Stimulated activated CD8-positive, alpha-beta memory T cell treated with anti-CD3 and anti-CD28 coated beads, Interleukin-7, amount 100 ng/mL, for 48 hours (primary cell): ENCODE results near the gene C14orf119.

Source experiments
- DNase-seq, 2 donors: peaks; one replicate each; pipeline ENCODE4 v3.0.0-alpha.2; 2020; ENCODE audit warnings: low read depth in 1 of 2; ENCODE audit errors: extremely low read depth in 1 of 2

The C14orf119 gene

DNA sequence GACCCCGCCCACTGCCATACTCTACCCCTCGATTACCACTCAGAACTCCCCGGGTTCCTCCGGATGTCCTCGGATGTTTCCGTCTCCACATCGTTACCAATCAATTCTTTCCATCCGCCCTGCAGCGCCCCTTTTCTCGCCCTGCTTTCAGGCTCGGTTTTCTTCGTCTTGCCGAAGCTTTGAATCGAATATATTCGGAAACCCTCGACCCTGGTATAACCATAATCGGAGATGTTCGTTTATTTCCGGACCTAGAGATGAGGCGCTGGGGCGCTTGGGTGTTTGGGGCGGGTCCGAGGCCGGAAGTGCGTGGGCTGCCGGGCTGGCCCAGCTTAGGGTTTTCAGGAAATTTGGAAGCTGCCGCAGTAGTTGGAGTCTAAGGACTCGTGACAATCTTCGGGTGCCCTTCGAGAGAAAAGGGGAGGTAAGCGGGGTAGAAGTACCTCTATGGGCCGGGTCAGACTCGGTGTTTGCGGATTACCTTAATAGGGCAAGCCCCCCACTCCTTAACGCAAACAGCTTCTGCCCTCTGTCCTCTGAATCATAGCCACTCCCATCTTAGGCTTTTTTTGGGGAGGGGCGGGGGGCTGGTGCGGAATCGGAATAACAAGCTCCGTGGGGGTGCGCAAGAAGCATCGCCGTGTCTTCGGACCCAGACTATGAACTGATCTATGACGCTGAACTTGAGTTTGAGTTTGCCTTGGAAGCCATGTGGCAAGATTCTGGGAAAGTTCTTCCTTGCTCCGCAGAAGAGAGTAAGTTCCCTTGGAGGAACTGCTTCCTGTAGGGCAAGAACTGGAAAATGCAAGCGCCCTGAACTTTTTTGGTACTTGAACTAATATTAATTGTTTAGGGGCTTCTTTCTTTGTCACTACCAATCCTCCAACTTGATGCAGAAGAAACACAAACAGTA lies at the start of gene C14orf119:
Gene C14orf119, plus strand, starts transcription at position 310 of the 913 bp plus-strand sequence. CDS start 2,154 bp downstream, outside the sequence.
- DNase-seq: peak in 1 of 2 donors; percentile 99

- DNase-seq: no peak
These were observed 48.2 kb upstream of the C14orf119 start for GRCh38 chr14:23047034-23047634.

DNA sequence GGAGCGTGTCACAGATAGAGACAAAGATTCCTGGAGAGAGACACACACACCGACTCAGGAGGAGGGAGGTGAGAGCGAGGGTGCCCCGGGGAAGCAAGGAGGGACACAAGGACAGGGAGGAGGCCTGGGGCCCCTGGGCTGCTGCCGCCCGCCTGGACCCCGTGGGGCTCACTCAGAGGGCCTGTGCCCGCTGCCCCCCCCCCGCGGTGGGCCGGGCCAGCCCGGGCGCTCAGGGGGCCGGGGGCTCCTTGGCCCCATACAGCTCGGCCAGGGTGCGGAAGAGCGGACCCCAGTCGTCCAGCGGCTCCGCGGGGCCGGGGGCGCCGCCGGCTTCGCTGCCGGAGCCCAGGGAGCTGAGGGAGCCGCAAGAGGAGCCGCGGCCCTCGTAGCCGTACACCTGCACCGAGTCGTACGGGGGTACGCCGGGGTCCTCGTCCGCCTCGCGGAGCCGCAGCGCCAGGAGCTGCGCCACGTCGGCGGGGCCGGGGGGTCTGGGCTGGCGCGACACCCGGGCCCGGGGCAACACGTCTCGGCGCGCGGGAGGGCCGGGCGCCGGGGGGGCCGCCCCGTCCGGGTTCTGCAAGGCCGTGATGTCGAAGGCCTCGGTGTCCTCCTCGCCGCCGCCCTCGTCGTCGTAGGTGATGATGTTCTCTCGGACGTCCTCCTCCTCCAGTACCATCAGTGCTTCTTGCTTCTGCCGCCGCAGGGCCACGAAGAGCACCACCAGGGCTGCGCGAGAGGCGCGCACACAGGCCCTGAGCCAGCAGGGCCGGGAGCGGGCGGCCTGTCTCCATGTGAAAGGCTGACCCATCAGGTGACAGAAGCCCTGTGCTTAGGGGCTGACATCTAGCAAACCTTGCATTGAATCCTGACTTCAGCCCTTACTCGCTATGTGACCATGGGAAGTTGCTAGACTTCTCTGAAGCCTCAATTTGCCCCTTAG lies 47.3 kb upstream of the C14orf119 start:
- no peak for DNase-seq

GRCh38 chr14:23049011-23049410 lies 46.3 kb upstream of the C14orf119 start:
- DNase-seq: no peak

- no peak for DNase-seq
These were observed 43.9 kb upstream of the C14orf119 start for GRCh38 chr14:23051141-23052057.

GRCh38 chr14:23052182-23052623 lies 43.1 kb upstream of the C14orf119 start:
- no peak for DNase-seq

- no peak for DNase-seq
These were observed 42.6 kb upstream of the C14orf119 start for GRCh38 chr14:23052671-23053070.

- no peak for DNase-seq
These were observed 41.9 kb upstream of the C14orf119 start for GRCh38 chr14:23053426-23053825.

- no peak for DNase-seq
These were observed 41.1 kb upstream of the C14orf119 start for GRCh38 chr14:23054000-23054811.

DNA sequence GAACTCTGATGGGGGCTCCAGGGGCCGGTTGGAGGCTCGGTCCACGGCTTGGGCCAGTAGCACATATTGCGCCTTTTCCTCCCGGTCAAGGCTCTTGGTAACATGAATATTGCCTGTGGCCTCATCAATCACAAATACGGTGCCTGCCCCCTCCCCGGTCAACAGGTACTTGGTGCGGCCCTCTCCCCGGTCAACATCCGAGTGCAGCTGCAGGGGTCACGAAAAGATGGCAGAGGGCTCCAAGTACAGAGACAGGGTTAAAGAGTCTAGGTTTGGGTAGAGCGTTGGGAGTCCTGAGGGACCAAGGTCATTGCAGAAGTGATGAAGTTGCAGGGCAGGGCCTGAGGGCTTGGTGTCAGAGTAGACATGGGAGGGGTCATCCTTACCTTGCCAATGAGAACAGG lies 40.2 kb upstream of the C14orf119 start:
- no peak for DNase-seq

GRCh38 chr14:23055621-23056144 lies 39.6 kb upstream of the C14orf119 start:
- no peak for DNase-seq

DNA sequence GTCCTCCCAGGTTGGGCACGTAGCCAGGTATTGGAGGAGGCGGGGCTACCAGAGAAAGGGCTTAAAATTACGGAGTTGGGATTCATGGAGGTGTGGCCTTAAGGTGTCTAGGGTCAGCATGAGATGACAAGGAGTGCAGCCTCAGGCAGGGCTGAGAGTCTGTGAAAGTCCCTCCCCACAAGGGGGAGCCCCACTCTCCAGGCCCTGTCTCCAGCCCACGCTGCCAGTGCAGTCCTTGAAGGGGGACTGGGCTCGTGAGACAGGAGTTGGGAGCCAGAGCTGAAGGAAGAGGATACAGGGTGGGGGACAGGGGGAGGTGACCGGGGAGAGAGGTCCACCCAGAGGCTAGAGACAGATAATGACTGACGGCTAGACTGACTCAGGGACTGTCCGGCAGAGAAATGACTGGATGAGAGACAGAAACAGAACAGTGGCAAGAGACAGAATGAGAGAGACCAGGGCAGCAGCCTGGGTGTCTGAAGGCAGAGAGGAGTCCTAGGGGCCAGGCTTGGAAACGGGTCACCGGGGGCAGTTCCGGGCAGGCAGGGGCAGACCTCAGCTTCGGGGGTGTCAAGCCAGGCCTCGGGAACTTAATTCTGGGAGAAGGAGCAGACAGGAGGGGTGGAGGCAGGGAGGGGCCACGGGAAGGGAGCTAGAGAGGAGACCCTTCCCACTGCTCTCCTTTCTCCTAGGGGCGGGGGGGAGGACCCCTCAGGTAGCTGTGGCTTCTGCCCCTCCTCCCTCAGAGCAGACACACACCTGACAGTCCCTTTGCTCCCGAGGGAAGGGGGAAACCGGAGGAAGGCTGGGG lies 39.0 kb upstream of the C14orf119 start:
- peak in 1 of 2 donors; percentile 34 for DNase-seq

DNA sequence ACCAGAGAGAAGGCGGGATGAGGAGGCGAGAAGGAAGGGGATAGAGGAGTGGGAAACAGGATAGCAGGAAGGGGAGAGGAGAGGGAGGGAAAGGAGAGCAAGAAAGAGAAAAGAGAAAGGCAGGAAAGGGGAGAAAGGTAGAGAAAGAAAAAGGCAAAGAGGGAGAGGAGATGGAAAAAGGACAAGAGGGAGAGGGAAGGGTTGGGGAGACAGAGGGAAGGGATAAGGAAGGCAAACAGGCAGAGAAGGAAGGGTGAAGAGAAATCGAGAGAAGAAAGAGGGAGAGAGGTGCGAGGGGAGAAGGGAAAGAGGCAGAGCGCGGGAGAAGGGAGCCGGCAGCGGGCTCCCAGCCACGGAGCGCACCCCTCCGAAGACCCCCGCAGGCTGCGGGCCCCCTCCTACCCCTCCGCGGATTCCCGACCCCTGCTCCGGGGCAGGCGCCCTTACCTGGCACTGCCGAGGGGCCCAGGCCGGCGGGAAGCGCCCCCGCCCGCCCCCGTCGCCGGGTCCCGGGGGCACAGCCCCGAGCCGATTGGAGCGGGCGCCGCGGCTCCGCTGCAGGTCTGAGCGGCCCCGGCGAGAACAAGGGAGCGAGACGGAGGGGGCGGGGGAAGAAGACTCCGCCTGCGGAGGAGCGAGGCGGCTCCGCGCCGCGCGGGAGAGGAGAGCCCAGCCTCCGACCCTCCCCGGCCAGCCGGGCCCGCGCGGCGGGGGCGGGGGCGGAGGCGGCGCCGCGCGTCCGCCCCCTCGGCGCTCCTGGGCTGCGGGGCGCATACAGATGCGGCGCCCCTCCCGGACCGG lies 38.1 kb upstream of the C14orf119 start, which contains the start of gene CDH24:
Gene CDH24, minus strand, starts transcription at position 565 of the 801 bp plus-strand sequence. CDS start 1,787 bp downstream, outside the sequence.
- DNase-seq: peak in 1 of 2 donors; percentile 53

GRCh38 chr14:23057757-23058653 lies 37.3 kb upstream of the C14orf119 start:
- DNase-seq: peak; percentile 68 to 79

DNA sequence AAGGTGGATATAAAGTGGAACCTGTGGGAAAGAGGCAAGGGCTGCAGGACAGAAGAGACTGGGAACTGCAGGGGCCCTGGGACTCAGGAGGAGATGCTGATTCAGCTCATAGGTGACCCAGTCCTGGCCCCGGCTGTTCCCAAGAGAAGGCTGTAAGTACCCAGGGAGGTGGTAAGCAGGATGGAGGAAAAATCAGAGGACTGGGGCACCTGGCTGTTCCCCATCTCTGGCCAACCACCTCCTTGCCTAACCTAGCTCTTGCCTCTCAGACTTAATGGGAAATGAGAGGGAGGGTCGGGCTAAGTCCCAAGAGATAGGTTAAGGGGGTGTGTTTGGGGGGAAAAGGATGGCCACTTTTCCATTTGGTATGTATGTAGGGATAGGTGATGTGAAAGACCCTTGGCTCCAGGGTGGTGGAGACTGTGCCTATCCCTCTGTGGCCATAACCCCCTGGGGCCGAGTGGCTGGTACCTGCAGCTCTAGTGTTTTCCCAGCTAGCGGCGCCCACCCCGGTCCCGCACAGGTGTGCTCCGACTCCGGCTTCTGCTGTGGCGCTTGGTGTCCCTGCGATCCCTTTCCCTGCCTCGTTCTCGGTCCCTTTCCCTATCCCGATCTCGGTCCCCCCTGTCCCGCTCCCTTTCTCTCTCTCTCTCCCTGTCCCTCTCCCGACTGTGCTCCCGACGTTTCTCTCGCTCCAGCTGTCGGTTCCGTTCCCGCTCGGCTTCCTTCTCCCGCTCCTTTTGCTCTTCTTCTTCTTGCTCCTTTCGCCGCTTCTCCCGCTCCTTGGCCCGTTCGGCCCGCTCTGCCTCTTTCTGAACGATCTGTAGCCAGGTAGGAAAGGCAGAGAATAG lies 36.4 kb upstream of the C14orf119 start:
- DNase-seq: no peak
